ENCODE measurements around the gene LRRC42. TPM values are rescaled to one million over a fixed set of nuclear protein-coding genes. Genes with fewer than 3 reads are reported as not detected.
A peak's percentile ranks its signal among the peaks of the same experiment; 100 is the strongest.

Gene LRRC42
- total RNA-seq, 1 experiment from 2014 or later = 80.9 TPM

- no peak for DNase-seq
- Histone ChIP-seq H3K36me3 (replicated peaks; ENCODE audit: control insufficient read depth, insufficient read depth, low read length) (no peaks in the 10 kb centered on the region), H3K27me3 (ENCODE audit: control insufficient read depth, insufficient read depth, low read length) (no peaks in the 10 kb centered on the region; the same call in 1 of the 2 replicates), H3K4me3 (ENCODE audit: insufficient read depth, low read depth, low read length) (no peak overlapping the region)
These were observed 67.4 kb downstream of the LRRC42 start for GRCh38 chr1:54013393-54014008.

- Histone ChIP-seq H3K27me3 (ENCODE audit: control insufficient read depth, insufficient read depth, low read length) (no peaks in the 10 kb centered on the region; the same call in 1 of the 2 replicates), H3K36me3 (replicated peaks; ENCODE audit: control insufficient read depth, insufficient read depth, low read length) (no peaks in the 10 kb centered on the region), H3K4me3 (ENCODE audit: insufficient read depth, low read depth, low read length) (no peak overlapping the region)
- peak; percentile 65 for DNase-seq
These were observed 68.0 kb downstream of the LRRC42 start for GRCh38 chr1:54014009-54014629.

GRCh38 chr1:54016343-54017282 lies 70.5 kb downstream of the LRRC42 start:
- Histone ChIP-seq H3K27me3 (ENCODE audit: control insufficient read depth, insufficient read depth, low read length) (no peaks in the 10 kb centered on the region; the same call in 1 of the 2 replicates), H3K36me3 (replicated peaks; ENCODE audit: control insufficient read depth, insufficient read depth, low read length) (no peaks in the 10 kb centered on the region), H3K4me3 (ENCODE audit: insufficient read depth, low read depth, low read length) (no peak overlapping the region)
- peak; percentile 44 for DNase-seq

Other genes with a start within 250 kb of the LRRC42 start
- 0.04 and 0.42 TPM in 2 replicates for gene GLIS1, start 207.2 kb upstream of the LRRC42 start, total RNA-seq (2014; rRNA removed; shearing (Covaris generic))
- 92.6 and 110 TPM in 2 replicates for gene NDC1, start 108.1 kb upstream of the LRRC42 start, total RNA-seq (2014; rRNA removed; shearing (Covaris generic))
- 26.9 and 29.3 TPM in 2 replicates for gene YIPF1, start 56.6 kb upstream of the LRRC42 start, total RNA-seq (2014; rRNA removed; shearing (Covaris generic))
- gene DIO1, start 52.2 kb upstream of the LRRC42 start, total RNA-seq (2014; rRNA removed; shearing (Covaris generic)) = 0.41 TPM in 1 of 2 replicates, not detected in the other
- gene IFT25, start 651 bp upstream of the LRRC42 start, total RNA-seq (2014; rRNA removed; shearing (Covaris generic)) = 25.7 and 30.0 TPM in 2 replicates
- gene LDLRAD1, start 71.8 kb downstream of the LRRC42 start, total RNA-seq (2014; rRNA removed; shearing (Covaris generic)) = not detected in 2 replicates
- 127 and 136 TPM in 2 replicates for gene TMEM59, start 106.9 kb downstream of the LRRC42 start, total RNA-seq (2014; rRNA removed; shearing (Covaris generic))
- 4.3 and 6.4 TPM in 2 replicates for gene TCEANC2, start 107.3 kb downstream of the LRRC42 start, total RNA-seq (2014; rRNA removed; shearing (Covaris generic))
- not detected in 2 replicates for gene CDCP2, start 206.7 kb downstream of the LRRC42 start, total RNA-seq (2014; rRNA removed; shearing (Covaris generic))